HL-60 (cell line): Measurements from ENCODE around the gene CMTM1.

Experiments
- DNase-seq, 2 experiments: peaks; one replicate each; pipeline ENCODE4 v3.0.0-alpha.2; 2010 to 2020; ENCODE audit warnings: low read depth in 1 of 2, low spot score in 1 of 2
- H3K27ac ChIP-seq: fragments of 250-450 bp; sonication (Bioruptor Pico); replicated peaks from 2 replicates; pipeline ENCODE4 v1.5.1; 2020; ENCODE audit warnings: mild to moderate bottlenecking, moderate library complexity
- H3K27me3 ChIP-seq: fragments of 250-450 bp; sonication (Bioruptor Pico); 2 replicates; pipeline ENCODE4 v1.5.1; 2021; ENCODE audit warnings: mild to moderate bottlenecking, moderate library complexity; ENCODE audit not compliant: insufficient read depth, poor library complexity, severe bottlenecking
- H3K4me3 ChIP-seq: replicated peaks from 2 replicates; pipeline ENCODE4 v1.5.1; 2011; ENCODE audit warnings: mild to moderate bottlenecking, control low read depth, low read length; ENCODE audit not compliant: insufficient read depth
- CTCF ChIP-seq: IDR thresholded peaks from one replicate; pipeline ENCODE4 v1.5.1; 2011; ENCODE audit warnings: low read length, control low read depth, inconsistent platforms; ENCODE audit not compliant: insufficient read depth
- GABPA ChIP-seq: IDR thresholded peaks from 2 replicates; pipeline ENCODE4 v1.6.1; 2012; ENCODE audit warnings: low read depth
- POLR2AphosphoS5 ChIP-seq: IDR thresholded peaks from 2 replicates; pipeline ENCODE4 v1.6.1; 2012; ENCODE audit warnings: low read depth
- SPI1 ChIP-seq: IDR thresholded peaks from 2 replicates; pipeline ENCODE4 v1.6.1; 2012; ENCODE audit warnings: low read depth, mild to moderate bottlenecking, borderline replicate concordance
- TF ChIP-seq, protein P1 (sequence below): IDR thresholded peaks from 2 replicates; pipeline ENCODE4 v1.6.1; 2012; ENCODE audit warnings: low read depth; ENCODE audit not compliant: insufficient replicate concordance

The CMTM1 gene

DNA sequence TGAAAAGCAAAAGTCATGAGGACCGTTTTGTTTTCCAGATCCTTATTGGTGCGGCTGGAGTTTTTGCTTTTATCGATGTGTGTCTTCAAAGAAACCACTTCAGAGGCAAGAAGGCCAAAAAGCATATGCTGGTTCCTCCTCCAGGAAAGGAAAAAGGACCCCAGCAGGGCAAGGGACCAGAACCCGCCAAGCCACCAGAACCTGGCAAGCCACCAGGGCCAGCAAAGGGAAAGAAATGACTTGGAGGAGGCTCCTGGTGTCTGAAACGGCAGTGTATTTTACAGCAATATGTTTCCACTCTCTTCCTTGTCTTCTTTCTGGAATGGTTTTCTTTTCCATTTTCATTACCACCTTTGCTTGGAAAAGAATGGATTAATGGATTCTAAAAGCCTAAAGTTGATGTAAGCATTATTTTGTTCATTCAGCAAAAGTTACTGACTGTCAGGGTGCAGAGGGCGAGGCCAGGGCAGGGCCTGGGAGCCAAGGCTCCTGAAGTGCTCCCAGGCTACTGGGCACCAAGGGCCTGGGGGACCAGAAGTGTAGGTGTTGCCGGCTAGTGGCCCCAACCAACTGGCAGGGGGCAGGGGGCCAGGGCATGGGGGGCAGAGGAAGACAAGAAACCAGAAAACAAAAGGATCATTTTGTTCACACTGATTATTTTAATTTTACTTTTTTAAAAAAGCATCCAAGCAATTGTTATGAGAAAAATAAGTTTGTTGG is 21.8 kb downstream of the CMTM1 start:
- no peak for DNase-seq
- Histone ChIP-seq H3K27me3 (no peaks in the 10 kb centered on the region), H3K27ac (no peak overlapping the region), H3K4me3 (no peak overlapping the region)
- TF ChIP-seq GABPA (no peak), POLR2AphosphoS5 (no peak), SPI1 (no peak), CTCF (no peak)
- TF ChIP-seq, protein P1, sequence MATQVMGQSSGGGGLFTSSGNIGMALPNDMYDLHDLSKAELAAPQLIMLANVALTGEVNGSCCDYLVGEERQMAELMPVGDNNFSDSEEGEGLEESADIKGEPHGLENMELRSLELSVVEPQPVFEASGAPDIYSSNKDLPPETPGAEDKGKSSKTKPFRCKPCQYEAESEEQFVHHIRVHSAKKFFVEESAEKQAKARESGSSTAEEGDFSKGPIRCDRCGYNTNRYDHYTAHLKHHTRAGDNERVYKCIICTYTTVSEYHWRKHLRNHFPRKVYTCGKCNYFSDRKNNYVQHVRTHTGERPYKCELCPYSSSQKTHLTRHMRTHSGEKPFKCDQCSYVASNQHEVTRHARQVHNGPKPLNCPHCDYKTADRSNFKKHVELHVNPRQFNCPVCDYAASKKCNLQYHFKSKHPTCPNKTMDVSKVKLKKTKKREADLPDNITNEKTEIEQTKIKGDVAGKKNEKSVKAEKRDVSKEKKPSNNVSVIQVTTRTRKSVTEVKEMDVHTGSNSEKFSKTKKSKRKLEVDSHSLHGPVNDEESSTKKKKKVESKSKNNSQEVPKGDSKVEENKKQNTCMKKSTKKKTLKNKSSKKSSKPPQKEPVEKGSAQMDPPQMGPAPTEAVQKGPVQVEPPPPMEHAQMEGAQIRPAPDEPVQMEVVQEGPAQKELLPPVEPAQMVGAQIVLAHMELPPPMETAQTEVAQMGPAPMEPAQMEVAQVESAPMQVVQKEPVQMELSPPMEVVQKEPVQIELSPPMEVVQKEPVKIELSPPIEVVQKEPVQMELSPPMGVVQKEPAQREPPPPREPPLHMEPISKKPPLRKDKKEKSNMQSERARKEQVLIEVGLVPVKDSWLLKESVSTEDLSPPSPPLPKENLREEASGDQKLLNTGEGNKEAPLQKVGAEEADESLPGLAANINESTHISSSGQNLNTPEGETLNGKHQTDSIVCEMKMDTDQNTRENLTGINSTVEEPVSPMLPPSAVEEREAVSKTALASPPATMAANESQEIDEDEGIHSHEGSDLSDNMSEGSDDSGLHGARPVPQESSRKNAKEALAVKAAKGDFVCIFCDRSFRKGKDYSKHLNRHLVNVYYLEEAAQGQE = no peak

DNA sequence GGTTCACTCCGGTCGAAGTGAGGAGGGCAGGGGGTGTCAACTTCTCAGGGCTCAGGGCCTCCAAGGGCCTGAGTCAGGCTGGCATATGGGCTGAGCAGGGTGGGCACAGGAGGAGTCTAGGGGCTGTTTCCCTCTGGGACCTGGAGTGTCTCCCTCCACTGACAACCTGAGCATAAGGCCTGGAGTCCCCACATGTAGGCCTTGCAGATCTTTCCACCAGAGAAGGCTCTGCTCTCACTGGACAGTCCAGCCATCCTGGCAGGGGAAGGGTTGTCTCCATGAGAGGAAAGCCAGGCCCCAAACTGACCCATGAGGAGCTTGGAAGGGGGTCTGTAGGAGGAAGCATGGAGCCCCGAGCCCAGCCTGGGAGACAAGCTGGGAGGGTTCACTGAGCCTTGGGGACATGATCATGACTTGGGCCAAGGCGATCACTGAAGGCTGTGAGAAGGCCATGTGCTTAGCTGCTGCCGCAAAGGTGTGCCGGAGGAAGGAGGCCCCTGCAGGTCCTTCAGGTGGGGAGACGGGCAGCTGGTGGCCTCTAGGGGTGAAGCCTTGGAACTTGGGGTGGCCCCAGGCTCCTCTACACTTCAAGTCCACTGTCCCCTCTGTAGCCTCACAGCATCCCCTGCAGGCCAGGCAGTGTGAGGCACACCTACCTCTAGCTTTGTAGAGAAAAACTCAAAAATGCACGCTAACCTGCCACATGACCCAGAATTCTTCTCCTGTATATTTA is 22.9 kb downstream of the CMTM1 start:
- DNase-seq = peak; percentile 64 to 88
- Histone ChIP-seq H3K27me3 (no peaks in the 10 kb centered on the region), H3K27ac (peak overlapping the region; percentile 24), H3K4me3 (no peak overlapping the region)
- TF ChIP-seq GABPA (no peak), CTCF (peak; percentile 97)

GRCh38 chr16:66590322-66590721 is 24.1 kb downstream of the CMTM1 start:
- TF ChIP-seq SPI1 (no peak), CTCF (no peak), POLR2AphosphoS5 (no peak), GABPA (no peak)
- TF ChIP-seq, protein P1 = no peak
- Histone ChIP-seq H3K27me3 (no peaks in the 10 kb centered on the region), H3K4me3 (no peak overlapping the region), H3K27ac (no peak overlapping the region)
- no peak for DNase-seq
